H1 (cell line): ENCODE results near the gene CACNB1. TPM values are rescaled to one million over a fixed set of nuclear protein-coding genes. Genes with fewer than 3 reads are reported as not detected.

Experiments used
- ASH2L ChIP-seq: fragments of 200-600, 300-600 bp; sonication (generic); IDR thresholded peaks from one replicate; pipeline ENCODE4 v1.7.1; 2017; ENCODE audit warnings: low read length
- CREB1 ChIP-seq: IDR thresholded peaks from 2 replicates; pipeline ENCODE4 v1.6.1; 2012; ENCODE audit warnings: inconsistent platforms
- KDM4A ChIP-seq: IDR thresholded peaks from one replicate; pipeline ENCODE4 v1.7.1; 2012; ENCODE audit warnings: low read depth, mild to moderate bottlenecking, moderate library complexity, low read length, inconsistent platforms; ENCODE audit not compliant: severe bottlenecking
- POLR2A ChIP-seq, 2 experiments: IDR thresholded peaks; 1 replicate in 1 of 2; 2 replicates in 1 of 2; pipeline ENCODE4 v1.6.1; 2011; ENCODE audit warnings: low read depth in 2 of 2, low read length in 2 of 2, mild to moderate bottlenecking in 2 of 2; ENCODE audit errors: control extremely low read depth in 1 of 2
- TBP ChIP-seq: IDR thresholded peaks from 2 replicates; pipeline ENCODE4 v1.6.1; 2011; ENCODE audit warnings: low read depth, low read length, improper control_type of control experiment
- YY1 ChIP-seq: IDR thresholded peaks from 2 replicates; pipeline ENCODE4 v1.6.1; 2011; ENCODE audit warnings: low read depth, mild to moderate bottlenecking, low read length
- polyA plus RNA-seq, 7 experiments: library from polyadenylated mRNA; depleted of rRNA in 3 of 7; stranded (reverse) in 5 of 7; unstranded in 2 of 7; fragments of >200 nt in 5 of 7; fragments of 200-250 nt in 2 of 7; gene quantifications; 1 replicate in 5 of 7; 2 replicates in 1 of 7; 4 replicates in 1 of 7; pipeline versions ENCODE4 v1.2.1 to v1.2.3, GENCODE V29; 2011 to 2013; ENCODE audit warnings: missing spikeins in 2 of 7, mixed read lengths in 2 of 7
- total RNA-seq: library from RNA; stranded (reverse); fragmentation: NEBNext Ultra II Directional; extraction: Animal tissue kit (Norgen Biotek cat#: 25700); gene quantifications from 2 replicates; pipeline ENCODE4 v1.2.1, GENCODE V29; 2021

The CACNB1 gene
- total and polyA plus RNA-seq, 2 of the 8 experiments (the other 6 are each of a cell fraction or from before 2014, with no cell fraction given) = 7.2 to 17.8 TPM

DNA sequence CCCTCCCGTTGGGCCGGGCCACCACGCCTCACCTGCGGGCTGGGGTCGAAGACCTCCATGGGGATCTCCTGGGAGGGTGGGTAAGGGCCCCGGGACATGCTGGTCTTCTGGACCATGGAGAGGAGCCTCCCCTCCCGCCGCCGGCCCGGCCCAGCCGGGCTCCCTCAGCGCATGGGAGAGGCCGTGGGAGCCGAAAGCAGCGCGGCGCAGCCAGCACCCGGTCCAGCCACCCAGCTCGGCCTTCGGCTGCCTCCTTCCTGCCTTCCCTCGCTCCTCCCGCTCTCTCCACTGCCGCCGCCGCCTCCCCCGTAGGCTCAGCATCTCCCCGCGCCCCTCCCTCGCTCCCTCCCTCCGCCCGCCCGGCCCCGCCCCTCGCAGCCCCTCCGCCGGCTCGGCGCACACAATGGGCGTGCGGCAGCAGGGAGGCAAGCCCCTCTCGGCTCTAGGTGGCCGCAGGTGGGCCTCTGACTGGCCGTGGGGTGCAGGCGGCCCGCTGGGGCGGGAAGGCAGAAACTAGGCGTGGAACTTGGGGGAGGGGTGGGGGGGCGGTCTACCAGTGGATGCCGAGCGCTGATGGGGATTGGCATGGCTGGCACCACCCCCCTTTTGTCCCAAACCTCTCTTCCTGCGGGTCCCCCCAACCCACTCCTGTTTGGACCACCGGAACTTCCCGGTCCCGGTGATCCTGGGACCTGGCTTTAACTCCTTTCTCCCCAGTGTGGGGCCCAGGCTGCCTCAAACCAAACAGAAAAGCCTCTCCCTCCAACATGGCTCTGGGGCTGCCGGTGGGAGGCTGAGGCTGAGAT, at the start of gene CACNB1 (continued):
- peak in 1 of 2 experiments; percentile 38; a peak in 1 of 3 replicates for TF ChIP-seq POLR2A (IDR thresholded peaks at IDR 0.05; ENCODE audit: control extremely low read depth in 1 of 2, low read depth in 2 of 2, low read length in 2 of 2)
- peak; percentile 47 for TF ChIP-seq ASH2L
- TF ChIP-seq CREB1 = peak; percentile 82
- TF ChIP-seq YY1 = 0 out of 2 replicates have a peak, but pooled peaks have one; percentile 6
- TF ChIP-seq TBP = peak; percentile 54; the same call in 1 of the 2 replicates
- peak; percentile 72 for TF ChIP-seq KDM4A
